ENCODE measurements around the gene KIFC1. TPM values are rescaled to one million over a fixed set of nuclear protein-coding genes. Genes with fewer than 3 reads are reported as not detected.

Gene KIFC1
- total RNA-seq, 3 donors from 2014 or later (not counting 1 experiment from before 2014, with no cell fraction given) = 2.7 to 4.6 (median 3.3) TPM

- no peaks in the 10 kb centered on the region for H3K9me3 Mint-ChIP-seq
- H3K4me3 ChIP-seq (ENCODE audit: low read length) = no peak overlapping the region
- H3K27me3 Mint-ChIP-seq (ENCODE audit: low read depth in 2 of 2) = no peaks in the 10 kb centered on the region
- peak overlapping the region; percentile 78 for H3K4me3 Mint-ChIP-seq
- ATAC-seq (no peak), DNase-seq (no peak)
- H3K27ac Mint-ChIP-seq = peak overlapping the region; percentile 59 to 92
- H3K4me1 Mint-ChIP-seq = peaks cover 46 to 59% of the 10 kb centered on the region in 2 donors
- H3K36me3 Mint-ChIP-seq = peaks cover 7% of the 10 kb centered on the region
- H3K27ac ChIP-seq (ENCODE audit: low read length) = no peak overlapping the region
- peaks cover 23% of the 10 kb centered on the region for H3K36me3 ChIP-seq (ENCODE audit: control insufficient read depth, insufficient read depth, low read length)
- peaks cover 50% of the 10 kb centered on the region for H3K4me1 ChIP-seq (ENCODE audit: control insufficient read depth, insufficient read depth, low read length)
- no peak for TF ChIP-seq CTCF (IDR thresholded peaks at IDR 0.05)
- WGBS (ENCODE audit: insufficient coverage) = 96% methylated on average over 1 of the region's 1 CpG
- H3K27me3 ChIP-seq (ENCODE audit: control insufficient read depth, insufficient read depth, low read length) = no peaks in the 10 kb centered on the region
- H3K9me3 ChIP-seq (ENCODE audit: control insufficient read depth, insufficient read depth, low read length) = no peaks in the 10 kb centered on the region
- intact Hi-C loops (cut with micrococcal nuclease) = no loop called here
These were observed 41.4 kb downstream of the KIFC1 start for GRCh38 chr6:33433001-33433543.

GRCh38 chr6:33433544-33434191 is 42.0 kb downstream of the KIFC1 start:
- peaks cover 7% of the 10 kb centered on the region for H3K36me3 Mint-ChIP-seq
- no peaks in the 10 kb centered on the region for H3K27me3 Mint-ChIP-seq (ENCODE audit: low read depth in 2 of 2)
- Histone ChIP-seq H3K4me1 (ENCODE audit: control insufficient read depth, insufficient read depth, low read length) (peaks cover 44% of the 10 kb centered on the region), H3K36me3 (ENCODE audit: control insufficient read depth, insufficient read depth, low read length) (peaks cover 29% of the 10 kb centered on the region), H3K27ac (ENCODE audit: low read length) (no peak overlapping the region), H3K4me3 (ENCODE audit: low read length) (no peak overlapping the region), H3K27me3 (ENCODE audit: control insufficient read depth, insufficient read depth, low read length) (no peaks in the 10 kb centered on the region), H3K9me3 (ENCODE audit: control insufficient read depth, insufficient read depth, low read length) (no peaks in the 10 kb centered on the region)
- peak overlapping the region in 1 of 2 donors; percentile 92 for H3K27ac Mint-ChIP-seq
- intact Hi-C loops (cut with micrococcal nuclease) = no loop called here
- H3K4me3 Mint-ChIP-seq = no peak overlapping the region
- TF ChIP-seq CTCF (IDR thresholded peaks at IDR 0.05) = no peak
- DNase-seq = no peak
- no peaks in the 10 kb centered on the region for H3K9me3 Mint-ChIP-seq
- WGBS (ENCODE audit: insufficient coverage) = 51% methylated on average over 16 of the region's 17 CpGs
- H3K4me1 Mint-ChIP-seq = peaks cover 41 to 54% of the 10 kb centered on the region in 2 donors
- no peak for ATAC-seq

- Histone ChIP-seq H3K36me3 (ENCODE audit: control insufficient read depth, insufficient read depth, low read length) (peaks cover 34% of the 10 kb centered on the region), H3K4me3 (ENCODE audit: low read length) (no peak overlapping the region), H3K27me3 (ENCODE audit: control insufficient read depth, insufficient read depth, low read length) (no peaks in the 10 kb centered on the region), H3K9me3 (ENCODE audit: control insufficient read depth, insufficient read depth, low read length) (no peaks in the 10 kb centered on the region), H3K4me1 (ENCODE audit: control insufficient read depth, insufficient read depth, low read length) (peaks cover 33% of the 10 kb centered on the region), H3K27ac (ENCODE audit: low read length) (no peak overlapping the region)
- ATAC-seq (no peak), DNase-seq (no peak)
- Mint-ChIP-seq H3K4me3 (no peak overlapping the region), H3K27ac (no peak overlapping the region), H3K9me3 (no peaks in the 10 kb centered on the region), H3K36me3 (peaks cover 7% of the 10 kb centered on the region), H3K27me3 (ENCODE audit: low read depth in 2 of 2) (no peaks in the 10 kb centered on the region), H3K4me1 (peaks cover 28 to 41% of the 10 kb centered on the region in 2 donors)
- intact Hi-C loops (cut with micrococcal nuclease) = no loop called here
- WGBS (ENCODE audit: insufficient coverage) = 95% methylated on average over 4 of the region's 4 CpGs
- no peak for TF ChIP-seq CTCF (IDR thresholded peaks at IDR 0.05)
These were observed 43.3 kb downstream of the KIFC1 start for GRCh38 chr6:33434961-33435360.

Data from natural killer cell (primary cell).